Measurements from ENCODE around the gene CKMT2. TPM values are rescaled to one million over a fixed set of nuclear protein-coding genes. Genes with fewer than 3 reads are reported as not detected.

Gene CKMT2
- total and polyA plus RNA-seq, 8 donors = 1.5 to 6.0 (median 4.8) TPM

DNA sequence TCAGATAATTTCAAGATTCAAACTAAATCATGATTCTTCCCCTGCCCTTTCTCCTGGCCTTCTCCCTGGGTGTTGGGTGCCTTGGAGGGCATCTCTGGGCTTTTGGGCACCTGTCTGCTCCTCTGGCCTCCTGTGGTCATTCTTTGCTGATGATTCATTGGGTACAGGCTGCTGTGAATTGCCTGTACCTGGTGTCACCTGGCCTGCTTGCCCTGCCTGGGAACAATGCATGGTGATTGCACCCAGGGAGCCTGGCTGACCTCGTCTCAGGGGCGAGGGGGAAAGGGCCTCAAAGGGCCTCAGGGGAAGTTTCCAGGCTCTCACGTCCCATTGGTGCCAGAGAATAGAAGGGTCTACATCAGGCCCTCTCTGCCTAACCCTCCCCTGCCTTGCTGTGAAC, 20.1 kb upstream of the CKMT2 start:
- Histone ChIP-seq H3K27me3 (no peaks in the 10 kb centered on the region), H3K9me3 (no peaks in the 10 kb centered on the region), H3K36me3 (no peaks in the 10 kb centered on the region), H3K4me3 (no peak overlapping the region), H3K4me1 (no peaks in the 10 kb centered on the region), H3K27ac (no peak overlapping the region)
- ATAC-seq = peak; percentile 82
- DNase-seq = no peak
- no peak for TF ChIP-seq CTCF (IDR thresholded peaks at IDR 0.05)
- intact Hi-C loops (cut with DNase I) = no loop called here

DNA sequence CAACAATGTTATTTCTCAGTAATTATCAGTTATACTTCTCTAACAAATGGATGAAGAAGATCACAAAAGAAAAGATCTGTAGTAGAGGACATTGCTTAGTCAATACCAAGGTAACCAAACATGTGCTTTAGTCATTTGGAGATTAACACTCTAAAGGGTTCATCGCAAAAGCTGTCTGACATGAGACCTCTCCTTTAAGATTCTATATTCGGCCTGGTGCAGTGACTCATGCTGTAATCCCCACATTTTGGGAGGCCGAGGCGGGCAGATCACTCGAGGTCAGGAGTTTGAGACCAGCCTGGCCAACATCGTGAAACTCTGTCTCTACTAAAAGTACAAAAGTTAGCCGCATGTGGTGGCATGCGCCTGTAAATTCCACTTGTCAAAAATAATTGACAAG, 18.3 kb upstream of the CKMT2 start:
- no peaks in the 10 kb centered on the region for H3K4me1 ChIP-seq
- no peak for DNase-seq
- no peak for ATAC-seq
- intact Hi-C loops (cut with DNase I) = no loop called here
- TF ChIP-seq CTCF (IDR thresholded peaks at IDR 0.05) = no peak
- no peak overlapping the region for H3K27ac ChIP-seq
- H3K27me3 ChIP-seq = no peaks in the 10 kb centered on the region
- no peaks in the 10 kb centered on the region for H3K36me3 ChIP-seq
- H3K9me3 ChIP-seq = no peaks in the 10 kb centered on the region
- H3K4me3 ChIP-seq = no peak overlapping the region

GRCh38 chr5:81216152-81216551, 17.0 kb upstream of the CKMT2 start:
- no peak for ATAC-seq
- DNase-seq = no peak
- Histone ChIP-seq H3K4me3 (no peak overlapping the region), H3K27me3 (no peaks in the 10 kb centered on the region), H3K4me1 (no peaks in the 10 kb centered on the region), H3K36me3 (no peaks in the 10 kb centered on the region), H3K27ac (no peak overlapping the region), H3K9me3 (no peaks in the 10 kb centered on the region)
- intact Hi-C loops (cut with DNase I) = no loop called here
- TF ChIP-seq CTCF (IDR thresholded peaks at IDR 0.05) = no peak

GRCh38 chr5:81219389-81219788, 13.7 kb upstream of the CKMT2 start:
- ATAC-seq (no peak), DNase-seq (no peak)
- no peak for TF ChIP-seq CTCF (IDR thresholded peaks at IDR 0.05)

DNA sequence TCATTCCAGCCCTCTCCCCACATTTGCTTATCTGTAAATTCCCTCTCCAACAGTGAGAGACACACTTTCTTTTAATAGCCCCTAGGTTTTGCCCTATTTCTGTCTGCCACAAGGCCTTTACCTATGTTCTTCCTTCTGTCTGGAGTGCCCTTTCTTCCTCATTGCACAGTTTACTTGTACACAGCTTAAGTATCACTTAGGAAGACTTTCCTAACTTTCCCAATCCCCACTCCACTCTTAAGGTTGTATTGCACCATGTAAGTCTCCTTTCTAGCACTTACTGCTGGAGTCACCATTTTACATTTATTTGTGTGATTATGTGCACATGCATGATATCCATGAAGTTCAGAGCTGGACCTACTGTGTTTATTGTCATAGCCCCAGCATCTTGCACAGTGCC, 10.8 kb upstream of the CKMT2 start:
- Histone ChIP-seq H3K4me3 (no peak overlapping the region), H3K4me1 (no peaks in the 10 kb centered on the region), H3K9me3 (no peaks in the 10 kb centered on the region), H3K36me3 (no peaks in the 10 kb centered on the region), H3K27ac (no peak overlapping the region), H3K27me3 (no peaks in the 10 kb centered on the region)
- intact Hi-C loops (cut with DNase I) = no loop called here
- TF ChIP-seq CTCF (IDR thresholded peaks at IDR 0.05) = no peak
- ATAC-seq (peak; percentile 95), DNase-seq (no peak)

More at GRCh38 chr5:81219389-81219788, 13.7 kb upstream of the CKMT2 start:
- no peaks in the 10 kb centered on the region for H3K27me3 ChIP-seq
- H3K4me3 ChIP-seq = no peak overlapping the region
- H3K27ac ChIP-seq = no peak overlapping the region
- no peaks in the 10 kb centered on the region for H3K9me3 ChIP-seq
- intact Hi-C loops (cut with DNase I) = no loop called here
- no peaks in the 10 kb centered on the region for H3K4me1 ChIP-seq
- H3K36me3 ChIP-seq = no peaks in the 10 kb centered on the region
